ENCODE results near the gene C9orf72.

Gene C9orf72

GRCh38 chr9:27554712-27555111, 18.6 kb downstream of the C9orf72 start:
- TF ChIP-seq, protein P1, sequence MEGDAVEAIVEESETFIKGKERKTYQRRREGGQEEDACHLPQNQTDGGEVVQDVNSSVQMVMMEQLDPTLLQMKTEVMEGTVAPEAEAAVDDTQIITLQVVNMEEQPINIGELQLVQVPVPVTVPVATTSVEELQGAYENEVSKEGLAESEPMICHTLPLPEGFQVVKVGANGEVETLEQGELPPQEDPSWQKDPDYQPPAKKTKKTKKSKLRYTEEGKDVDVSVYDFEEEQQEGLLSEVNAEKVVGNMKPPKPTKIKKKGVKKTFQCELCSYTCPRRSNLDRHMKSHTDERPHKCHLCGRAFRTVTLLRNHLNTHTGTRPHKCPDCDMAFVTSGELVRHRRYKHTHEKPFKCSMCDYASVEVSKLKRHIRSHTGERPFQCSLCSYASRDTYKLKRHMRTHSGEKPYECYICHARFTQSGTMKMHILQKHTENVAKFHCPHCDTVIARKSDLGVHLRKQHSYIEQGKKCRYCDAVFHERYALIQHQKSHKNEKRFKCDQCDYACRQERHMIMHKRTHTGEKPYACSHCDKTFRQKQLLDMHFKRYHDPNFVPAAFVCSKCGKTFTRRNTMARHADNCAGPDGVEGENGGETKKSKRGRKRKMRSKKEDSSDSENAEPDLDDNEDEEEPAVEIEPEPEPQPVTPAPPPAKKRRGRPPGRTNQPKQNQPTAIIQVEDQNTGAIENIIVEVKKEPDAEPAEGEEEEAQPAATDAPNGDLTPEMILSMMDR (IDR thresholded peaks at IDR 0.05; ENCODE audit: borderline replicate concordance, insufficient read depth, low read depth, low read length): no peak
- H3K4me3 ChIP-seq (ENCODE audit: low read depth, low read length): no peak overlapping the region

- TF ChIP-seq, protein P1 (IDR thresholded peaks at IDR 0.05; ENCODE audit: borderline replicate concordance, insufficient read depth, low read depth, low read length): no peak
- no peak overlapping the region for H3K4me3 ChIP-seq (ENCODE audit: low read depth, low read length)
Observed at GRCh38 chr9:27549196-27549755, 24.0 kb downstream of the C9orf72 start.

- TF ChIP-seq, protein P1 (IDR thresholded peaks at IDR 0.05; ENCODE audit: borderline replicate concordance, insufficient read depth, low read depth, low read length): no peak
- no peak overlapping the region for H3K4me3 ChIP-seq (ENCODE audit: low read depth, low read length)
Observed at GRCh38 chr9:27548055-27548741, 25.1 kb downstream of the C9orf72 start.

GRCh38 chr9:27545471-27545870, 27.8 kb downstream of the C9orf72 start:
- TF ChIP-seq, protein P1 (IDR thresholded peaks at IDR 0.05; ENCODE audit: borderline replicate concordance, insufficient read depth, low read depth, low read length): no peak
- no peak overlapping the region for H3K4me3 ChIP-seq (ENCODE audit: low read depth, low read length)

DNA sequence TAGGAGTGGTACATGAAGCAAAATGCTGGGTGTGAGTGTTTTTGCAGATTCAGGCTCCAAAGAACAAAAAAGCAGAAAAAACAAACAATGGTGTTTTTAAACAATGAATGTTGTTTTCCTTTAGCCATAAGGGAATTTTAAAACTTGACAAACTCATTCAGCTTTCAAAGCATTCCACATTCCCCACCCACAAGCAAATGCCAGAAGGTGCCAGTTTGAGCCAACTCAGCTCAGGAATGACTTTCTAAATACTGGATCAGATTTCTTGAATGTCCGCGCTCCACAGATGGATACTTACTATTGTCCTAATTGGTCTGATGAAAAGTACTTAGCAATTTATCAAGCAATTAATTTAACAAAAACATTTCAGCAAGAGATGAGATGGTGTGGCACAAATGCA, 30.8 kb downstream of the C9orf72 start:
- H3K4me3 ChIP-seq (ENCODE audit: low read depth, low read length): no peak overlapping the region
- TF ChIP-seq, protein P1 (IDR thresholded peaks at IDR 0.05; ENCODE audit: borderline replicate concordance, insufficient read depth, low read depth, low read length): no peak

DNA sequence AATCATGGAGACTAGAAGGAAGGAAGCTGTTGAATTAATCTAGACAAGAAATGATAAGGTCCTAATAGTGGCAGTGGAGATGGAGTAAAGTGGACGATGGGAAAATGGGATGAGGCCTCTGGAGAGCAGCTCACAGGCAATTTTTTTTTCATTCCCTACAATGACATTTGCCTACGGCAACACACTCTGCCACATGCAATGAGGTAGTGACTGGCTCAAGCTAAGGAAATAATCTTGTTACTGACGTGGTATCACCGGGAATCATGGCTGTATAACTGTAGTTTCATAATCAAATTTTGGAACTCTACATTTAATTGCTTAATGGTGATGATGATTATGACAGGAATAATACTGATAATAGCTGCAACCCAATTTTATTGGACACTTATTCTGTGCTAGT, 31.5 kb downstream of the C9orf72 start:
- H3K4me3 ChIP-seq (ENCODE audit: low read depth, low read length): no peak overlapping the region
- TF ChIP-seq, protein P1 (IDR thresholded peaks at IDR 0.05; ENCODE audit: borderline replicate concordance, insufficient read depth, low read depth, low read length): no peak

DNA sequence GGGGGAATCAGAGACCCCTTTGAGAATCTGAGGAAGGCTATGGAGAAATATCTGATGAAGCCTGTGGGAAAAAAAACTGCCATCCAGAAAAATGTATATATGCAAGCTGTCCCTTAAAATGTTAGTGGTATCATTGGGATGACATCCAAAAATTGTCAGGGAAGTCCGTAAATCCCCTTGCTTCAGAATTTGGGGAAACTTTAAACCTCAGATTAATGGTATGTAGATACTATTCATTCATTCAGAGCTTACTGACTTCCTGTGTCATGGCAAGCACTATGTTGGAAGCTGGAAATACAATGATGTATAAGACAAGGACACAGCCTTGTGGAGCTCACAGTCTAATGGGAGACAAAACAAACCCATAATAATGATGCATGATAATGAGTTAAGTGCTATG, 32.8 kb downstream of the C9orf72 start:
- H3K4me3 ChIP-seq (ENCODE audit: low read depth, low read length): no peak overlapping the region
- TF ChIP-seq, protein P1 (IDR thresholded peaks at IDR 0.05; ENCODE audit: borderline replicate concordance, insufficient read depth, low read depth, low read length): no peak
